HepG2 (cell line): ENCODE results near the gene ZNF771. TPM values are rescaled to one million over a fixed set of nuclear protein-coding genes. Genes with fewer than 3 reads are reported as not detected.

ENCODE experiments used
- AGO2 ChIP-seq: fragments of 200-400 bp; formaldehyde crosslinking; optimal IDR thresholded peaks from 2 replicates; pipeline ENCODE3; 2017; ENCODE audit warnings: mild to moderate bottlenecking, low read depth, low read length, moderate library complexity
- DRAP1 ChIP-seq: IDR thresholded peaks from 2 replicates; pipeline ENCODE4 v1.6.1; 2016; ENCODE audit warnings: missing genetic modification reagents, missing compliant biosample characterization
- ESRRA ChIP-seq: sonication (generic); formaldehyde crosslinking; IDR thresholded peaks from 2 replicates; pipeline ENCODE4 v1.5.1; 2020; ENCODE audit warnings: mild to moderate bottlenecking, low read depth, missing genetic modification reagents
- FOXK2 ChIP-seq: fragments of 450-650 bp; IDR thresholded peaks from 2 replicates; pipeline ENCODE4 v1.6.1; 2016
- HNRNPH1 ChIP-seq: fragments of 200-400 bp; formaldehyde crosslinking; optimal IDR thresholded peaks from 2 replicates; pipeline ENCODE3; 2017; ENCODE audit warnings: mild to moderate bottlenecking, low read depth, low read length
- NBN ChIP-seq: fragments of 450-650 bp; conservative IDR thresholded peaks from 2 replicates; pipeline ENCODE4 v1.6.1; 2017
- NFYB ChIP-seq: sonication (generic); formaldehyde crosslinking; IDR thresholded peaks from 2 replicates; pipeline ENCODE4 v1.4.0; 2020; ENCODE audit warnings: missing genetic modification reagents
- NR2F2 ChIP-seq: IDR thresholded peaks from 2 replicates; pipeline ENCODE4 v1.6.1; 2012; ENCODE audit warnings: low read depth, inconsistent platforms, borderline replicate concordance
- SIX4 ChIP-seq: sonication (generic); formaldehyde crosslinking; IDR thresholded peaks from 2 replicates; pipeline ENCODE4 v1.4.0; 2020; ENCODE audit warnings: missing genetic modification reagents
- SNAPC5 ChIP-seq: sonication (generic); formaldehyde crosslinking; IDR thresholded peaks from 2 replicates; pipeline ENCODE4 v1.8.1; 2023; ENCODE audit warnings: mild to moderate bottlenecking, missing genetic modification reagents, borderline replicate concordance
- TAF1 ChIP-seq: sonication (generic); formaldehyde crosslinking; IDR thresholded peaks from 2 replicates; pipeline ENCODE4 v1.4.0; 2020; ENCODE audit warnings: missing genetic modification reagents
- THRA ChIP-seq: sonication (generic); formaldehyde crosslinking; IDR thresholded peaks from 2 replicates; pipeline ENCODE4 v1.4.0; 2020; ENCODE audit warnings: missing genetic modification reagents, borderline replicate concordance
- ZBTB39 ChIP-seq: sonication (generic); formaldehyde crosslinking; IDR thresholded peaks from 2 replicates; pipeline ENCODE4 v1.5.0; 2020; ENCODE audit warnings: missing genetic modification reagents
- ZBTB8A ChIP-seq: sonication (generic); formaldehyde crosslinking; IDR thresholded peaks from 2 replicates; pipeline ENCODE4 v1.4.0; 2020; ENCODE audit warnings: mild to moderate bottlenecking, low read depth, missing genetic modification reagents, borderline replicate concordance
- ZFYVE20 ChIP-seq: sonication (generic); formaldehyde crosslinking; IDR thresholded peaks from 2 replicates; pipeline ENCODE4 v1.8.0; 2023; ENCODE audit warnings: low read depth, mild to moderate bottlenecking, moderate library complexity, missing genetic modification reagents, borderline replicate concordance
- ZNF512B ChIP-seq: sonication (generic); formaldehyde crosslinking; IDR thresholded peaks from 2 replicates; pipeline ENCODE4 v1.5.1; 2020; ENCODE audit warnings: missing genetic modification reagents, mild to moderate bottlenecking, borderline replicate concordance
- ZNF574 ChIP-seq: sonication (generic); formaldehyde crosslinking; IDR thresholded peaks from 2 replicates; pipeline ENCODE4 v1.4.0; 2020; ENCODE audit warnings: missing genetic modification reagents
- ZNF598 ChIP-seq: sonication (generic); formaldehyde crosslinking; IDR thresholded peaks from 2 replicates; pipeline ENCODE4 v1.5.1; 2020; ENCODE audit warnings: mild to moderate bottlenecking, missing genetic modification reagents, borderline replicate concordance
- ZNF619 ChIP-seq: sonication (generic); formaldehyde crosslinking; IDR thresholded peaks from 2 replicates; pipeline ENCODE4 v1.4.0; 2020; ENCODE audit warnings: mild to moderate bottlenecking, missing genetic modification reagents
- ZNF790 ChIP-seq: sonication (generic); formaldehyde crosslinking; IDR thresholded peaks from 2 replicates; pipeline ENCODE4 v1.8.0; 2022; ENCODE audit warnings: missing genetic modification reagents, mild to moderate bottlenecking, borderline replicate concordance
- ZNF879 ChIP-seq: sonication (generic); formaldehyde crosslinking; IDR thresholded peaks from 2 replicates; pipeline ENCODE4 v1.8.1; 2023; ENCODE audit warnings: missing genetic modification reagents
- polyA plus RNA-seq, 8 experiments: library from polyadenylated mRNA; depleted of rRNA in 3 of 8; stranded (reverse) in 7 of 8; unstranded in 1 of 8; fragments of >200 nt; fragmentation: Illumina TruSeq in 4 of 8; extraction: Trizol in 4 of 8; gene quantifications; 2 replicates each; pipeline versions ENCODE4 v1.2.1 to v1.2.3, GENCODE V29; 2011 to 2016; ENCODE audit warnings: low read depth in 4 of 8, missing spikeins in 1 of 8, mixed read lengths in 1 of 8; ENCODE audit not compliant: insufficient read depth in 1 of 8
- total RNA-seq, 5 experiments: library from RNA; depleted of rRNA; stranded (reverse); fragments of >200 nt; fragmentation: Illumina TruSeq; extraction: Trizol; gene quantifications; 2 replicates each; pipeline ENCODE4 v1.2.3, GENCODE V29; 2016; ENCODE audit warnings: low read depth in 1 of 5

Gene ZNF771
- total and polyA plus RNA-seq, 2 of the 13 experiments (the other 11 are each of a cell fraction or from before 2014, with no cell fraction given), result 5.0 to 11.8 TPM

- TF ChIP-seq AGO2, result no peak
- no peak for TF ChIP-seq ZNF512B
- no peak for TF ChIP-seq ZFYVE20 (CRISPR knock-in tag)
- no peak for TF ChIP-seq SNAPC5 (CRISPR knock-in tag)
- TF ChIP-seq ZNF598 (CRISPR knock-in tag), result no peak
- no peak for TF ChIP-seq NBN
- TF ChIP-seq THRA (CRISPR knock-in tag), result no peak
- TF ChIP-seq ZNF790 (CRISPR knock-in tag), result no peak
- 0 out of 2 replicates have a peak, but pooled peaks have one; percentile 17 for TF ChIP-seq FOXK2
- no peak for TF ChIP-seq TAF1
- TF ChIP-seq DRAP1 (CRISPR knock-in tag), result no peak
- TF ChIP-seq HNRNPH1, result no peak
- TF ChIP-seq ZNF879, result no peak
- no peak for TF ChIP-seq NR2F2
- no peak for TF ChIP-seq ZBTB8A (CRISPR knock-in tag)
- TF ChIP-seq SIX4 (CRISPR knock-in tag), result no peak
- TF ChIP-seq ZNF619, result no peak
- TF ChIP-seq ZNF574 (CRISPR knock-in tag), result no peak
- no peak for TF ChIP-seq NFYB (CRISPR knock-in tag)
- TF ChIP-seq ZBTB39 (CRISPR knock-in tag), result 0 out of 2 replicates have a peak, but pooled peaks have one; percentile 8
- TF ChIP-seq ESRRA (CRISPR knock-in tag), result no peak; the same call in 1 of the 2 replicates
Observed at GRCh38 chr16:30394592-30395154, 12.7 kb upstream of the ZNF771 start (continued).
